ENCODE measurements around the gene TCERG1L.

TCERG1L gene

GRCh38 chr10:131093795-131094366, 217.6 kb downstream of the TCERG1L start:
- Histone ChIP-seq H3K4me1 (ENCODE audit: control insufficient read depth in 1 of 2, insufficient read depth in 2 of 2, low read length in 2 of 2) (no peaks in the 10 kb centered on the region), H3K27ac (ENCODE audit: low read depth, low read length) (no peak overlapping the region), H3K27me3 (ENCODE audit: control insufficient read depth in 1 of 2, insufficient read depth in 2 of 2, low read length in 2 of 2) (no peaks in the 10 kb centered on the region), H3K9ac (ENCODE audit: low read depth in 1 of 2, low read length in 2 of 2) (no peak overlapping the region), H3K4me3 (ENCODE audit: low read depth in 1 of 2, low read length in 2 of 2) (no peak overlapping the region), H3K9me3 (ENCODE audit: control insufficient read depth in 1 of 2, low read length in 2 of 2) (no peaks in the 10 kb centered on the region), H3K36me3 (ENCODE audit: control insufficient read depth in 1 of 2, insufficient read depth in 2 of 2, low read length in 2 of 2) (no peaks in the 10 kb centered on the region)

GRCh38 chr10:131093346-131093745, 218.2 kb downstream of the TCERG1L start:
- Histone ChIP-seq H3K4me3 (ENCODE audit: low read depth in 1 of 2, low read length in 2 of 2) (no peak overlapping the region), H3K4me1 (ENCODE audit: control insufficient read depth in 1 of 2, insufficient read depth in 2 of 2, low read length in 2 of 2) (no peaks in the 10 kb centered on the region), H3K9me3 (ENCODE audit: control insufficient read depth in 1 of 2, low read length in 2 of 2) (no peaks in the 10 kb centered on the region), H3K27me3 (ENCODE audit: control insufficient read depth in 1 of 2, insufficient read depth in 2 of 2, low read length in 2 of 2) (no peaks in the 10 kb centered on the region), H3K36me3 (ENCODE audit: control insufficient read depth in 1 of 2, insufficient read depth in 2 of 2, low read length in 2 of 2) (no peaks in the 10 kb centered on the region), H3K9ac (ENCODE audit: low read depth in 1 of 2, low read length in 2 of 2) (no peak overlapping the region), H3K27ac (ENCODE audit: low read depth, low read length) (no peak overlapping the region)

DNA sequence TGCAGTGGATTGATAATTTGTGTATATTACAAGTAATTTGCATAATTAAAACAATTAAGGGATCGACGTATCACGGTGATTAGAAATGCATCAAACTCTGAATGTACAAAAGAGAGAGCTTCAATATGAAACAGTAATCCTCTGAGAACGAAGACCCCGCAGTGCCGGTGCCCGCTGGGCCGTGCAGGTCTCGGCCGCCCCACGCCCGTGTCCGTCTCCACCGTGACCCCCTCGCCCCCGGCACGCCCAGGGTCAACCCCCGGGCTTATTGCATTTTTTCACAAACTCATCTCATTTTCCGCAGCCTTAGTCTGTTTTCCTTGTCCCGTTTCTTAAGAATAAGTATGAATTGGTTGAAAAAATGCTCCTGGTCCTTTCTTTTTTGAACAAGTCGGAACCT, 218.6 kb downstream of the TCERG1L start:
- H3K36me3 ChIP-seq (ENCODE audit: control insufficient read depth in 1 of 2, insufficient read depth in 2 of 2, low read length in 2 of 2) = no peaks in the 10 kb centered on the region
- H3K27me3 ChIP-seq (ENCODE audit: control insufficient read depth in 1 of 2, insufficient read depth in 2 of 2, low read length in 2 of 2) = no peaks in the 10 kb centered on the region
- no peak overlapping the region for H3K4me3 ChIP-seq (ENCODE audit: low read depth in 1 of 2, low read length in 2 of 2)
- H3K4me1 ChIP-seq (ENCODE audit: control insufficient read depth in 1 of 2, insufficient read depth in 2 of 2, low read length in 2 of 2) = no peaks in the 10 kb centered on the region
- H3K9me3 ChIP-seq (ENCODE audit: control insufficient read depth in 1 of 2, low read length in 2 of 2) = no peaks in the 10 kb centered on the region
- no peak overlapping the region for H3K27ac ChIP-seq (ENCODE audit: low read depth, low read length)
- no peak overlapping the region for H3K9ac ChIP-seq (ENCODE audit: low read depth in 1 of 2, low read length in 2 of 2)

GRCh38 chr10:131092386-131092785, 219.1 kb downstream of the TCERG1L start:
- Histone ChIP-seq H3K4me1 (ENCODE audit: control insufficient read depth in 1 of 2, insufficient read depth in 2 of 2, low read length in 2 of 2) (no peaks in the 10 kb centered on the region), H3K9ac (ENCODE audit: low read depth in 1 of 2, low read length in 2 of 2) (no peak overlapping the region), H3K4me3 (ENCODE audit: low read depth in 1 of 2, low read length in 2 of 2) (no peak overlapping the region), H3K9me3 (ENCODE audit: control insufficient read depth in 1 of 2, low read length in 2 of 2) (no peaks in the 10 kb centered on the region), H3K27ac (ENCODE audit: low read depth, low read length) (no peak overlapping the region), H3K36me3 (ENCODE audit: control insufficient read depth in 1 of 2, insufficient read depth in 2 of 2, low read length in 2 of 2) (no peaks in the 10 kb centered on the region), H3K27me3 (ENCODE audit: control insufficient read depth in 1 of 2, insufficient read depth in 2 of 2, low read length in 2 of 2) (no peaks in the 10 kb centered on the region)

- no peak overlapping the region for H3K9ac ChIP-seq (ENCODE audit: low read depth in 1 of 2, low read length in 2 of 2)
- H3K4me1 ChIP-seq (ENCODE audit: control insufficient read depth in 1 of 2, insufficient read depth in 2 of 2, low read length in 2 of 2) = no peaks in the 10 kb centered on the region
- no peak overlapping the region for H3K4me3 ChIP-seq (ENCODE audit: low read depth in 1 of 2, low read length in 2 of 2)
- H3K9me3 ChIP-seq (ENCODE audit: control insufficient read depth in 1 of 2, low read length in 2 of 2) = no peaks in the 10 kb centered on the region
- H3K27me3 ChIP-seq (ENCODE audit: control insufficient read depth in 1 of 2, insufficient read depth in 2 of 2, low read length in 2 of 2) = no peaks in the 10 kb centered on the region
- no peaks in the 10 kb centered on the region for H3K36me3 ChIP-seq (ENCODE audit: control insufficient read depth in 1 of 2, insufficient read depth in 2 of 2, low read length in 2 of 2)
- no peak overlapping the region for H3K27ac ChIP-seq (ENCODE audit: low read depth, low read length)
Observed at GRCh38 chr10:131091682-131092081, 219.8 kb downstream of the TCERG1L start.

- no peaks in the 10 kb centered on the region for H3K4me1 ChIP-seq (ENCODE audit: control insufficient read depth in 1 of 2, insufficient read depth in 2 of 2, low read length in 2 of 2)
- no peaks in the 10 kb centered on the region for H3K9me3 ChIP-seq (ENCODE audit: control insufficient read depth in 1 of 2, low read length in 2 of 2)
- H3K4me3 ChIP-seq (ENCODE audit: low read depth in 1 of 2, low read length in 2 of 2) = no peak overlapping the region
- H3K27me3 ChIP-seq (ENCODE audit: control insufficient read depth in 1 of 2, insufficient read depth in 2 of 2, low read length in 2 of 2) = no peaks in the 10 kb centered on the region
- no peaks in the 10 kb centered on the region for H3K36me3 ChIP-seq (ENCODE audit: control insufficient read depth in 1 of 2, insufficient read depth in 2 of 2, low read length in 2 of 2)
- H3K9ac ChIP-seq (ENCODE audit: low read depth in 1 of 2, low read length in 2 of 2) = no peak overlapping the region
- H3K27ac ChIP-seq (ENCODE audit: low read depth, low read length) = no peak overlapping the region
Observed at GRCh38 chr10:131090761-131091661, 220.5 kb downstream of the TCERG1L start.

DNA sequence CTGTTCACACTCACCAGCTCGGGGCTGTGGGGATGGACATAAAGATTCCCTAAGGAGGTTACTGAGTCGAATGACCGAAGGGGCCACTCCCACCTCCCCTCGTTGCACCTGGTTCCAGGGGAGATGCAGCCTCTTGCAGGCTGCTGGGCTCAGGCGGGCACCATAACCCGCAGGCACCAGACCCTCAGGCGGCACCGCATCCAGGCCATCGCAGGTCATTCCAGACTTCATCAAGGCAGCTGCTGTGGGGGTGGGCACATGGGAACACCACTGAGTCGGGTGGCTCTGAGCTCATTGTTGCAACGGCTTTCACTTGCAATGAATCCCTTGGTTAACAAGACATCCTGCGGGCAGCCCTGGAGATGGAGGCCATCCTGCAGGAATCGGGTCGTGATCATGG, 221.7 kb downstream of the TCERG1L start:
- H3K36me3 ChIP-seq (ENCODE audit: control insufficient read depth in 1 of 2, insufficient read depth in 2 of 2, low read length in 2 of 2) = no peaks in the 10 kb centered on the region
- no peak overlapping the region for H3K4me3 ChIP-seq (ENCODE audit: low read depth in 1 of 2, low read length in 2 of 2)
- H3K27ac ChIP-seq (ENCODE audit: low read depth, low read length) = no peak overlapping the region
- H3K27me3 ChIP-seq (ENCODE audit: control insufficient read depth in 1 of 2, insufficient read depth in 2 of 2, low read length in 2 of 2) = no peaks in the 10 kb centered on the region
- no peaks in the 10 kb centered on the region for H3K4me1 ChIP-seq (ENCODE audit: control insufficient read depth in 1 of 2, insufficient read depth in 2 of 2, low read length in 2 of 2)
- no peaks in the 10 kb centered on the region for H3K9me3 ChIP-seq (ENCODE audit: control insufficient read depth in 1 of 2, low read length in 2 of 2)
- H3K9ac ChIP-seq (ENCODE audit: low read depth in 1 of 2, low read length in 2 of 2) = no peak overlapping the region

DNA sequence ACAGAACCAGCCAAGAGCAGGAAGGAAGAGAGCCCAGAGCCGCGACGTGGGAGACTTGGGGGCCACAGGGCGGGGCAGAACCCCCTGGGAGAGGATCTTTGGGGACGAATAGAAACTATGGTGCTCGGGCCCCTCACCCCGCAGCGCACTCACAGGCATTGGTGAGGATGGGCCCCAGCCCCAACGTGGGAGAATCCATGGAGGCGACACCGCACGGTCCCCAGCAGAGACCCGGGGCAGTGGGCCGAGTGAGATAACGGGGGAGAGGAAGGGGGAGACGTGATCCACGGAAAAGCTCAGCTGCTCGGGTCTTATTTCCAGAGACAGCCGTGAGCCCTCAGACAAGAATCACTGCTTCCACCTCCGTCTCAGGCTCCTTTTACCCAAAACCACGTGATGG, 222.4 kb downstream of the TCERG1L start:
- Histone ChIP-seq H3K27ac (ENCODE audit: low read depth, low read length) (no peak overlapping the region), H3K9me3 (ENCODE audit: control insufficient read depth in 1 of 2, low read length in 2 of 2) (no peaks in the 10 kb centered on the region), H3K27me3 (ENCODE audit: control insufficient read depth in 1 of 2, insufficient read depth in 2 of 2, low read length in 2 of 2) (no peaks in the 10 kb centered on the region), H3K36me3 (ENCODE audit: control insufficient read depth in 1 of 2, insufficient read depth in 2 of 2, low read length in 2 of 2) (no peaks in the 10 kb centered on the region), H3K4me1 (ENCODE audit: control insufficient read depth in 1 of 2, insufficient read depth in 2 of 2, low read length in 2 of 2) (no peaks in the 10 kb centered on the region), H3K9ac (ENCODE audit: low read depth in 1 of 2, low read length in 2 of 2) (no peak overlapping the region), H3K4me3 (ENCODE audit: low read depth in 1 of 2, low read length in 2 of 2) (no peak overlapping the region)

GRCh38 chr10:131088619-131089018, 222.9 kb downstream of the TCERG1L start:
- Histone ChIP-seq H3K27ac (ENCODE audit: low read depth, low read length) (no peak overlapping the region), H3K4me3 (ENCODE audit: low read depth in 1 of 2, low read length in 2 of 2) (no peak overlapping the region), H3K9me3 (ENCODE audit: control insufficient read depth in 1 of 2, low read length in 2 of 2) (no peaks in the 10 kb centered on the region), H3K9ac (ENCODE audit: low read depth in 1 of 2, low read length in 2 of 2) (no peak overlapping the region), H3K36me3 (ENCODE audit: control insufficient read depth in 1 of 2, insufficient read depth in 2 of 2, low read length in 2 of 2) (no peaks in the 10 kb centered on the region), H3K27me3 (ENCODE audit: control insufficient read depth in 1 of 2, insufficient read depth in 2 of 2, low read length in 2 of 2) (no peaks in the 10 kb centered on the region), H3K4me1 (ENCODE audit: control insufficient read depth in 1 of 2, insufficient read depth in 2 of 2, low read length in 2 of 2) (no peaks in the 10 kb centered on the region)

- no peak overlapping the region for H3K27ac ChIP-seq (ENCODE audit: low read depth, low read length)
Observed at GRCh38 chr10:131087464-131088215, 223.9 kb downstream of the TCERG1L start.

More at GRCh38 chr10:131087464-131088215, 223.9 kb downstream of the TCERG1L start:
- no peak overlapping the region for H3K4me3 ChIP-seq (ENCODE audit: low read depth in 1 of 2, low read length in 2 of 2)
- H3K27me3 ChIP-seq (ENCODE audit: control insufficient read depth in 1 of 2, insufficient read depth in 2 of 2, low read length in 2 of 2) = no peaks in the 10 kb centered on the region
- no peak overlapping the region for H3K9ac ChIP-seq (ENCODE audit: low read depth in 1 of 2, low read length in 2 of 2)
- H3K9me3 ChIP-seq (ENCODE audit: control insufficient read depth in 1 of 2, low read length in 2 of 2) = no peaks in the 10 kb centered on the region
- H3K36me3 ChIP-seq (ENCODE audit: control insufficient read depth in 1 of 2, insufficient read depth in 2 of 2, low read length in 2 of 2) = no peaks in the 10 kb centered on the region
- H3K4me1 ChIP-seq (ENCODE audit: control insufficient read depth in 1 of 2, insufficient read depth in 2 of 2, low read length in 2 of 2) = no peaks in the 10 kb centered on the region

Measured in duodenal mucosa (tissue), 2 donors.